ENCODE data around the gene SERPINA1. TPM values are rescaled to one million over a fixed set of nuclear protein-coding genes. Genes with fewer than 3 reads are reported as not detected.

SERPINA1 gene
- total RNA-seq (2022) (150 and 178 TPM in 2 replicates), Bru-seq, nascent RNA (percentile 76 among the genes with signal in this experiment), BruChase-seq, experiment 1, labeled RNA remaining after a 2-hour chase (percentile 69 among the genes with signal in this experiment), BruChase-seq, experiment 2, labeled RNA remaining after a 6-hour chase (percentile 85 among the genes with signal in this experiment)
- long read RNA-seq, transcript SERPINA1-202 (5 exons, 1,622 nt) = major isoform, 225 of 246 reads
- long read RNA-seq, partial matches to known transcripts = 20 of 246 reads
- long read RNA-seq, other reads (novel, unspliced or antisense) = 1 of 246 reads

DNA sequence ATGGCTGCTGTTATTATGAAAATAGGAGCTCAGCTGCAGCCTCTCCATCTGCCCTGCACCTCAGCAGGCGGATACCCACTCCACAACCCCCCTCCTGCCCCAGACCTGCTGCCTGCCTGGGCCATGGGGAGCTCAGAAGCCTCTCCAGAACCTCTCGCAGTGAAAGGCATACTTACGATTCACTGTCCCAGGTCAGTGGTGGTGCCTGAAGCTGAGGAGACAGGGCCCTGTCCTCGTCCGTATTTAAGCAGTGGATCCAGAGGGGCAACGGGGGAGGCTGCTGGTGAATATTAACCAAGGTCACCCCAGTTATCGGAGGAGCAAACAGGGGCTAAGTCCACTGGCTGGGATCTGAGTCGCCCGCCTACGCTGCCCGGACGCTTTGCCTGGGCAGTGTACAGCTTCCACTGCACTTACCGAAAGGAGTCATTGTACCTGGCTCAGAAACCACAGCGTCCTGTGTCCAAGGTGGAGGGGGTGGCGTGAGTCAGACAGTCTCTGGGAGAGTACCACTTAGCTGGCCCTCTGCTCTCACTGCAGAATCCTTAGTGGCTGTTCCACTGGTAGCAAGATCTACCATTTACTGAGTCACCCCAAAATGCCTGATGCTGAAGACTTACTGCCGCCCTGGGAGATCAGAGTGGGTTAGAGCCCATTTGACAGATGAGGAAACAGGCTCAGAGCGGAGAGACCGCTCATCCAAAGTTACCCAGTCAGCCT lies at the start of gene SERPINA1:
SERPINA1 (minus strand) TSS at position 219 of the 720 bp plus-strand sequence. CDS start 5,365 bp downstream, outside the sequence.
- TF ChIP-seq, protein P1, sequence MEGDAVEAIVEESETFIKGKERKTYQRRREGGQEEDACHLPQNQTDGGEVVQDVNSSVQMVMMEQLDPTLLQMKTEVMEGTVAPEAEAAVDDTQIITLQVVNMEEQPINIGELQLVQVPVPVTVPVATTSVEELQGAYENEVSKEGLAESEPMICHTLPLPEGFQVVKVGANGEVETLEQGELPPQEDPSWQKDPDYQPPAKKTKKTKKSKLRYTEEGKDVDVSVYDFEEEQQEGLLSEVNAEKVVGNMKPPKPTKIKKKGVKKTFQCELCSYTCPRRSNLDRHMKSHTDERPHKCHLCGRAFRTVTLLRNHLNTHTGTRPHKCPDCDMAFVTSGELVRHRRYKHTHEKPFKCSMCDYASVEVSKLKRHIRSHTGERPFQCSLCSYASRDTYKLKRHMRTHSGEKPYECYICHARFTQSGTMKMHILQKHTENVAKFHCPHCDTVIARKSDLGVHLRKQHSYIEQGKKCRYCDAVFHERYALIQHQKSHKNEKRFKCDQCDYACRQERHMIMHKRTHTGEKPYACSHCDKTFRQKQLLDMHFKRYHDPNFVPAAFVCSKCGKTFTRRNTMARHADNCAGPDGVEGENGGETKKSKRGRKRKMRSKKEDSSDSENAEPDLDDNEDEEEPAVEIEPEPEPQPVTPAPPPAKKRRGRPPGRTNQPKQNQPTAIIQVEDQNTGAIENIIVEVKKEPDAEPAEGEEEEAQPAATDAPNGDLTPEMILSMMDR (IDR thresholded peaks at IDR 0.05; ENCODE audit: insufficient read depth in 1 of 2, low read depth in 1 of 2, low read length in 1 of 2, severe bottlenecking in 1 of 2, unreplicated experiment in 1 of 2) = no peak
- CTCF ChIA-PET = interaction anchor here (0.8 to 1.6 kb wide), 3 partner anchors 69 to 160 kb away, joined by 3 to 5 read pairs (median 3); no protein-coding TSS in a partner anchor
- Mint-ChIP-seq H3K4me1 (ENCODE audit: low read depth, unreplicated experiment) (no peaks in the 10 kb centered on the region), H3K36me3 (ENCODE audit: insufficient read depth, unreplicated experiment) (no peaks in the 10 kb centered on the region), H3K27me3 (ENCODE audit: insufficient read depth, unreplicated experiment) (no peaks in the 10 kb centered on the region), H3K27ac (ENCODE audit: unreplicated experiment) (peak within 1 kb of the TSS; percentile 64), H3K9me3 (ENCODE audit: unreplicated experiment) (no peaks in the 10 kb centered on the region), H3K4me3 (ENCODE audit: unreplicated experiment) (peak within 1 kb of the TSS; percentile 42)
- Histone ChIP-seq H3K27me3 (replicated peaks; ENCODE audit: control insufficient read depth, insufficient read depth, low read length) (no peaks in the 10 kb centered on the region), H3K4me1 (peaks cover 32% of the 10 kb centered on the region), H3K36me3 (ENCODE audit: control insufficient read depth, insufficient read depth, low read length) (peaks cover 3% of the 10 kb centered on the region; the same call in 1 of the 2 replicates), H3K9me3 (no peaks in the 10 kb centered on the region), H3K4me3 (ENCODE audit: low read depth, low read length) (peak within 1 kb of the TSS; percentile 41)
- BruUV-seq (replicated peaks) = no TSS peak
- DNase-seq = peak; percentile 56 to 78
- POLR2A ChIA-PET = no interaction called here
- intact Hi-C loops (cut with micrococcal nuclease; ENCODE audit: unreplicated experiment) = no loop called here

DNA sequence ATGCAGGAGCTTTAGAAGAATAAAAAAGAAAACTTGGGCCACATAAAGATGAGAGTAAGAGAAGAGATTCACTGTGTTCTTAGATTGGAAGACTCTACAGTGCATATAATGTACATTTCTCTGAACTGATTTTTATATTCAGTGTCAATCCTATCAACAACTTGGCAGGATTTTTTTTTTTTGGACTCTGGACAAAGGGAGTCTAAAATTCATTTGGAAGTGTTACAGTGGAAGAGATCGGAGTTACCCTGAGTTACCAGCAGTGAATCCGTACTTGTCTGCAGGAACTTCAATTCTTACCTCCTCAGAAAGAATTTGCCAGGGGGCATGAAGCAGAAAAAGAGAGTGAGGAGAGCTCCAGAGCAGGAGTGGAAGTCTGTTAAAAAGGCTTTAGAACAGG lies 40.2 kb upstream of the SERPINA1 start:
- TF ChIP-seq, protein P1 (IDR thresholded peaks at IDR 0.05; ENCODE audit: insufficient read depth in 1 of 2, low read depth in 1 of 2, low read length in 1 of 2, severe bottlenecking in 1 of 2, unreplicated experiment in 1 of 2) = no peak
- H3K9me3 Mint-ChIP-seq (ENCODE audit: unreplicated experiment) = peaks cover 6% of the 10 kb centered on the region
- Histone ChIP-seq H3K4me1 (no peaks in the 10 kb centered on the region), H3K9me3 (no peaks in the 10 kb centered on the region), H3K27me3 (replicated peaks; ENCODE audit: control insufficient read depth, insufficient read depth, low read length) (no peaks in the 10 kb centered on the region), H3K4me3 (ENCODE audit: low read depth, low read length) (no peak overlapping the region), H3K36me3 (ENCODE audit: control insufficient read depth, insufficient read depth, low read length) (no peaks in the 10 kb centered on the region)
- peaks cover under 1% of the 10 kb centered on the region for H3K4me1 Mint-ChIP-seq (ENCODE audit: low read depth, unreplicated experiment)
- no peaks in the 10 kb centered on the region for H3K36me3 Mint-ChIP-seq (ENCODE audit: insufficient read depth, unreplicated experiment)
- no peak for DNase-seq
- CTCF ChIA-PET = interaction anchor here (0.6 kb wide), 1 partner anchor 13 kb away, joined by 3 read pairs; no protein-coding TSS in a partner anchor
- H3K27ac Mint-ChIP-seq (ENCODE audit: unreplicated experiment) = no peak overlapping the region
- intact Hi-C loops (cut with micrococcal nuclease; ENCODE audit: unreplicated experiment) = loop anchor here (10.0 kb wide), 1 partner anchor 294 kb away; no protein-coding TSS in a partner anchor
- H3K27me3 Mint-ChIP-seq (ENCODE audit: insufficient read depth, unreplicated experiment) = no peaks in the 10 kb centered on the region
- BruUV-seq (replicated peaks) = no TSS peak
- POLR2A ChIA-PET = no interaction called here
- H3K4me3 Mint-ChIP-seq (ENCODE audit: unreplicated experiment) = no peak overlapping the region

DNA sequence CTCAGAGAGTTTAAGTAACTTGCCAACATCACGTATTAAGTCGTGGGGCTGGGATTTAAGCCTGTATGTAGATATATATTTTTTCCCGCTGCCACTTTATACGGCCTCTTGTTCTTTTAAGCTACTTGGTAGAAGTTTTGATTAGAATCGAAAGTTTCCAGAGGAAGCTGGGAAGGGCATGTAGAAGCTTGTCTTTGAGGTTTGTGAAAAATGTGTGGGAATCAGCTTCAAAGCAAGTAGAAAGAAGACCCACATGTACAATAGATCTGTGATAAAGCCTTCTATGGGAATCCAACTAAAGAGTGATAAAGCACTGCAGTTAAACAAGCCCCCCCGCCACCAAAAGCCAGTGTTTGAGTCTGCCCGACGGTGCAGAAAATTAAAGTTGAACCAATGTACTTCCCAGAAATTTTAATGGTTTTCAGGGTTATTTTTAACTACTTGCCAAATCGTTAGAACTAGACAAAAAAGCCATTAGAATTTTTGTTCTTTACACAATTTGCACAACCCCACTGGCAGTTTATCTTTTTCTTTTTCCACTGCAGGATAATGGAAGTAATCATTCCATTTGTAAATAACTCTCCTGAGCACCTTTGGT lies 38.7 kb upstream of the SERPINA1 start:
- ChIA-PET POLR2A (no interaction called here), CTCF (interaction anchor here (1.7 kb wide), 1 partner anchor 60 kb away, joined by 5 read pairs; no protein-coding TSS in a partner anchor)
- Histone ChIP-seq H3K27me3 (replicated peaks; ENCODE audit: control insufficient read depth, insufficient read depth, low read length) (no peaks in the 10 kb centered on the region), H3K36me3 (ENCODE audit: control insufficient read depth, insufficient read depth, low read length) (no peaks in the 10 kb centered on the region), H3K4me3 (ENCODE audit: low read depth, low read length) (no peak overlapping the region), H3K9me3 (no peaks in the 10 kb centered on the region), H3K4me1 (no peaks in the 10 kb centered on the region)
- Mint-ChIP-seq H3K9me3 (ENCODE audit: unreplicated experiment) (peaks cover 6% of the 10 kb centered on the region), H3K4me3 (ENCODE audit: unreplicated experiment) (no peak overlapping the region), H3K27me3 (ENCODE audit: insufficient read depth, unreplicated experiment) (no peaks in the 10 kb centered on the region), H3K27ac (ENCODE audit: unreplicated experiment) (no peak overlapping the region), H3K36me3 (ENCODE audit: insufficient read depth, unreplicated experiment) (no peaks in the 10 kb centered on the region), H3K4me1 (ENCODE audit: low read depth, unreplicated experiment) (peaks cover 7% of the 10 kb centered on the region)
- intact Hi-C loops (cut with micrococcal nuclease; ENCODE audit: unreplicated experiment) = loop anchor here (10.0 kb wide), 1 partner anchor 292 kb away; no protein-coding TSS in a partner anchor
- BruUV-seq (replicated peaks) = no TSS peak
- no peak for DNase-seq
- TF ChIP-seq, protein P1 (IDR thresholded peaks at IDR 0.05; ENCODE audit: insufficient read depth in 1 of 2, low read depth in 1 of 2, low read length in 1 of 2, severe bottlenecking in 1 of 2, unreplicated experiment in 1 of 2) = no peak

Data from Caco-2 (cell line).